H1 (cell line): Measurements from ENCODE around the gene MPPED1. TPM values are rescaled to one million over a fixed set of nuclear protein-coding genes. Genes with fewer than 3 reads are reported as not detected.

Experiments
- CEBPB ChIP-seq: IDR thresholded peaks from 2 replicates; pipeline ENCODE4 v1.6.1; 2012; ENCODE audit warnings: low read depth, low read length
- EZH2 ChIP-seq: fragments of 200-600 bp; sonication (generic); IDR thresholded peaks from 2 replicates; pipeline ENCODE4 v1.7.1; 2012; ENCODE audit warnings: low read depth, mild to moderate bottlenecking, moderate library complexity, low read length, inconsistent platforms; ENCODE audit not compliant: severe bottlenecking
- NANOG ChIP-seq: IDR thresholded peaks from 2 replicates; pipeline ENCODE4 v1.6.1; 2011; ENCODE audit warnings: low read length, low read depth, mild to moderate bottlenecking, inconsistent platforms; ENCODE audit not compliant: insufficient read depth, poor library complexity, severe bottlenecking
- NRF1 ChIP-seq: IDR thresholded peaks from 2 replicates; pipeline ENCODE4 v1.6.1; 2011; ENCODE audit warnings: mild to moderate bottlenecking, low read depth, low read length, improper control_type of control experiment
- SAP30 ChIP-seq: fragments of 300-600 bp; sonication (generic); IDR thresholded peaks from 2 replicates; pipeline ENCODE4 v1.7.1; 2012; ENCODE audit warnings: low read length, moderate library complexity, mild to moderate bottlenecking, inconsistent platforms; ENCODE audit not compliant: insufficient read depth, insufficient replicate concordance
- SIN3A ChIP-seq, 2 experiments: IDR thresholded peaks in 1 of 2; conservative IDR thresholded peaks in 1 of 2; 2 replicates each; pipeline ENCODE4 v1.6.1; 2011 to 2012; ENCODE audit warnings: low read length in 2 of 2, improper control_type of control experiment in 1 of 2, low read depth in 1 of 2, mild to moderate bottlenecking in 1 of 2
- SIX5 ChIP-seq: IDR thresholded peaks from 2 replicates; pipeline ENCODE4 v1.6.1; 2011; ENCODE audit warnings: mild to moderate bottlenecking, low read depth, low read length
- SUZ12 ChIP-seq: fragments of 200-600 bp; sonication (generic); IDR thresholded peaks from 2 replicates; pipeline ENCODE4 v1.6.1; 2012; ENCODE audit warnings: mild to moderate bottlenecking, inconsistent platforms, low read length, moderate library complexity, mixed read lengths
- ZNF274 ChIP-seq: IDR thresholded peaks from 2 replicates; pipeline ENCODE4 v1.7.0; 2012; ENCODE audit warnings: low read length, borderline replicate concordance; ENCODE audit errors: extremely low read depth
- polyA plus RNA-seq, 7 experiments: library from polyadenylated mRNA; depleted of rRNA in 3 of 7; stranded (reverse) in 5 of 7; unstranded in 2 of 7; fragments of >200 nt in 5 of 7; fragments of 200-250 nt in 2 of 7; gene quantifications; 1 replicate in 5 of 7; 2 replicates in 1 of 7; 4 replicates in 1 of 7; pipeline versions ENCODE4 v1.2.1 to v1.2.3, GENCODE V29; 2011 to 2013; ENCODE audit warnings: missing spikeins in 2 of 7, mixed read lengths in 2 of 7
- total RNA-seq: library from RNA; stranded (reverse); fragmentation: NEBNext Ultra II Directional; extraction: Animal tissue kit (Norgen Biotek cat#: 25700); gene quantifications from 2 replicates; pipeline ENCODE4 v1.2.1, GENCODE V29; 2021
- TF ChIP-seq, protein P1 (sequence below): fragments of 300-600 bp; sonication (generic); IDR thresholded peaks from 2 replicates; pipeline ENCODE4 v1.7.1; 2012; ENCODE audit warnings: low read length, moderate library complexity, mild to moderate bottlenecking, inconsistent platforms; ENCODE audit not compliant: insufficient replicate concordance
- TF ChIP-seq, protein P2 (sequence below): IDR thresholded peaks from 2 replicates; pipeline ENCODE4 v1.6.1; 2011; ENCODE audit warnings: low read depth, mild to moderate bottlenecking, low read length; ENCODE audit not compliant: insufficient read depth

MPPED1 gene
- total and polyA plus RNA-seq, 2 of the 8 experiments (the other 6 are each of a cell fraction or from before 2014, with no cell fraction given) = 0.29 to 0.37 TPM

DNA sequence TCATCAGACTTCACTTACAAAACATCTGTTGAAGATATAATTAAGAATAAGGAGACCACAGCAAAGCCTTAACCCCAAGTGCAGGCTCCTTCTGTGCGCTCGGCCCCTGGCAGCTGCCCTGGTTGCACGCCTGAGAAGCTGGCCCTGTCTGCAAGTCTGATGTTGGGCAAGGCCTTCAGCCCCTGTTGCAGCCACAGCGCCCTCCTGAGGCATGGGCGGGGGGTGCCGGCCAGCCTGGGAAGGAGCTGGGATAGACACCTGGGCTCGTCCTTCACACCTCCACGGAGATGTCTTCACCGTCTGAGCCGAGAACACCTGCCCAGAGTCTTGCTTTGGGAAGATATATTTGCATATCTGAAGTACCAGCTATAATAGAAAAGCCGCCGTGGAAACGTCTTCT lies 104.1 kb downstream of the MPPED1 start (continued):
- no peak for TF ChIP-seq NRF1
- TF ChIP-seq, protein P1, sequence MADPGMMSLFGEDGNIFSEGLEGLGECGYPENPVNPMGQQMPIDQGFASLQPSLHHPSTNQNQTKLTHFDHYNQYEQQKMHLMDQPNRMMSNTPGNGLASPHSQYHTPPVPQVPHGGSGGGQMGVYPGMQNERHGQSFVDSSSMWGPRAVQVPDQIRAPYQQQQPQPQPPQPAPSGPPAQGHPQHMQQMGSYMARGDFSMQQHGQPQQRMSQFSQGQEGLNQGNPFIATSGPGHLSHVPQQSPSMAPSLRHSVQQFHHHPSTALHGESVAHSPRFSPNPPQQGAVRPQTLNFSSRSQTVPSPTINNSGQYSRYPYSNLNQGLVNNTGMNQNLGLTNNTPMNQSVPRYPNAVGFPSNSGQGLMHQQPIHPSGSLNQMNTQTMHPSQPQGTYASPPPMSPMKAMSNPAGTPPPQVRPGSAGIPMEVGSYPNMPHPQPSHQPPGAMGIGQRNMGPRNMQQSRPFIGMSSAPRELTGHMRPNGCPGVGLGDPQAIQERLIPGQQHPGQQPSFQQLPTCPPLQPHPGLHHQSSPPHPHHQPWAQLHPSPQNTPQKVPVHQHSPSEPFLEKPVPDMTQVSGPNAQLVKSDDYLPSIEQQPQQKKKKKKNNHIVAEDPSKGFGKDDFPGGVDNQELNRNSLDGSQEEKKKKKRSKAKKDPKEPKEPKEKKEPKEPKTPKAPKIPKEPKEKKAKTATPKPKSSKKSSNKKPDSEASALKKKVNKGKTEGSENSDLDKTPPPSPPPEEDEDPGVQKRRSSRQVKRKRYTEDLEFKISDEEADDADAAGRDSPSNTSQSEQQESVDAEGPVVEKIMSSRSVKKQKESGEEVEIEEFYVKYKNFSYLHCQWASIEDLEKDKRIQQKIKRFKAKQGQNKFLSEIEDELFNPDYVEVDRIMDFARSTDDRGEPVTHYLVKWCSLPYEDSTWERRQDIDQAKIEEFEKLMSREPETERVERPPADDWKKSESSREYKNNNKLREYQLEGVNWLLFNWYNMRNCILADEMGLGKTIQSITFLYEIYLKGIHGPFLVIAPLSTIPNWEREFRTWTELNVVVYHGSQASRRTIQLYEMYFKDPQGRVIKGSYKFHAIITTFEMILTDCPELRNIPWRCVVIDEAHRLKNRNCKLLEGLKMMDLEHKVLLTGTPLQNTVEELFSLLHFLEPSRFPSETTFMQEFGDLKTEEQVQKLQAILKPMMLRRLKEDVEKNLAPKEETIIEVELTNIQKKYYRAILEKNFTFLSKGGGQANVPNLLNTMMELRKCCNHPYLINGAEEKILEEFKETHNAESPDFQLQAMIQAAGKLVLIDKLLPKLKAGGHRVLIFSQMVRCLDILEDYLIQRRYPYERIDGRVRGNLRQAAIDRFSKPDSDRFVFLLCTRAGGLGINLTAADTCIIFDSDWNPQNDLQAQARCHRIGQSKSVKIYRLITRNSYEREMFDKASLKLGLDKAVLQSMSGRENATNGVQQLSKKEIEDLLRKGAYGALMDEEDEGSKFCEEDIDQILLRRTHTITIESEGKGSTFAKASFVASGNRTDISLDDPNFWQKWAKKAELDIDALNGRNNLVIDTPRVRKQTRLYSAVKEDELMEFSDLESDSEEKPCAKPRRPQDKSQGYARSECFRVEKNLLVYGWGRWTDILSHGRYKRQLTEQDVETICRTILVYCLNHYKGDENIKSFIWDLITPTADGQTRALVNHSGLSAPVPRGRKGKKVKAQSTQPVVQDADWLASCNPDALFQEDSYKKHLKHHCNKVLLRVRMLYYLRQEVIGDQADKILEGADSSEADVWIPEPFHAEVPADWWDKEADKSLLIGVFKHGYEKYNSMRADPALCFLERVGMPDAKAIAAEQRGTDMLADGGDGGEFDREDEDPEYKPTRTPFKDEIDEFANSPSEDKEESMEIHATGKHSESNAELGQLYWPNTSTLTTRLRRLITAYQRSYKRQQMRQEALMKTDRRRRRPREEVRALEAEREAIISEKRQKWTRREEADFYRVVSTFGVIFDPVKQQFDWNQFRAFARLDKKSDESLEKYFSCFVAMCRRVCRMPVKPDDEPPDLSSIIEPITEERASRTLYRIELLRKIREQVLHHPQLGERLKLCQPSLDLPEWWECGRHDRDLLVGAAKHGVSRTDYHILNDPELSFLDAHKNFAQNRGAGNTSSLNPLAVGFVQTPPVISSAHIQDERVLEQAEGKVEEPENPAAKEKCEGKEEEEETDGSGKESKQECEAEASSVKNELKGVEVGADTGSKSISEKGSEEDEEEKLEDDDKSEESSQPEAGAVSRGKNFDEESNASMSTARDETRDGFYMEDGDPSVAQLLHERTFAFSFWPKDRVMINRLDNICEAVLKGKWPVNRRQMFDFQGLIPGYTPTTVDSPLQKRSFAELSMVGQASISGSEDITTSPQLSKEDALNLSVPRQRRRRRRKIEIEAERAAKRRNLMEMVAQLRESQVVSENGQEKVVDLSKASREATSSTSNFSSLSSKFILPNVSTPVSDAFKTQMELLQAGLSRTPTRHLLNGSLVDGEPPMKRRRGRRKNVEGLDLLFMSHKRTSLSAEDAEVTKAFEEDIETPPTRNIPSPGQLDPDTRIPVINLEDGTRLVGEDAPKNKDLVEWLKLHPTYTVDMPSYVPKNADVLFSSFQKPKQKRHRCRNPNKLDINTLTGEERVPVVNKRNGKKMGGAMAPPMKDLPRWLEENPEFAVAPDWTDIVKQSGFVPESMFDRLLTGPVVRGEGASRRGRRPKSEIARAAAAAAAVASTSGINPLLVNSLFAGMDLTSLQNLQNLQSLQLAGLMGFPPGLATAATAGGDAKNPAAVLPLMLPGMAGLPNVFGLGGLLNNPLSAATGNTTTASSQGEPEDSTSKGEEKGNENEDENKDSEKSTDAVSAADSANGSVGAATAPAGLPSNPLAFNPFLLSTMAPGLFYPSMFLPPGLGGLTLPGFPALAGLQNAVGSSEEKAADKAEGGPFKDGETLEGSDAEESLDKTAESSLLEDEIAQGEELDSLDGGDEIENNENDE = no peak
- TF ChIP-seq ZNF274 = no peak
- peak; percentile 64 for TF ChIP-seq CEBPB
- no peak for TF ChIP-seq SIX5
- no peak for TF ChIP-seq EZH2
- TF ChIP-seq, protein P2, sequence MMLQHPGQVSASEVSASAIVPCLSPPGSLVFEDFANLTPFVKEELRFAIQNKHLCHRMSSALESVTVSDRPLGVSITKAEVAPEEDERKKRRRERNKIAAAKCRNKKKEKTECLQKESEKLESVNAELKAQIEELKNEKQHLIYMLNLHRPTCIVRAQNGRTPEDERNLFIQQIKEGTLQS = no peak
- no peak for TF ChIP-seq SAP30
- no peak for TF ChIP-seq NANOG
- TF ChIP-seq SIN3A (conservative IDR thresholded peaks at IDR 0.05 in 1 of 2, IDR thresholded peaks at IDR 0.05 in 1 of 2; ENCODE audit: low read depth in 1 of 2, low read length in 2 of 2) = no peak
- TF ChIP-seq SUZ12 = no peak
